ENCODE data around the gene PPP1R14C. TPM values are rescaled to one million over a fixed set of nuclear protein-coding genes. Genes with fewer than 3 reads are reported as not detected.

PPP1R14C gene
- total and polyA plus RNA-seq, 8 donors: 0.09 to 7.3 (median 0.74) TPM

DNA sequence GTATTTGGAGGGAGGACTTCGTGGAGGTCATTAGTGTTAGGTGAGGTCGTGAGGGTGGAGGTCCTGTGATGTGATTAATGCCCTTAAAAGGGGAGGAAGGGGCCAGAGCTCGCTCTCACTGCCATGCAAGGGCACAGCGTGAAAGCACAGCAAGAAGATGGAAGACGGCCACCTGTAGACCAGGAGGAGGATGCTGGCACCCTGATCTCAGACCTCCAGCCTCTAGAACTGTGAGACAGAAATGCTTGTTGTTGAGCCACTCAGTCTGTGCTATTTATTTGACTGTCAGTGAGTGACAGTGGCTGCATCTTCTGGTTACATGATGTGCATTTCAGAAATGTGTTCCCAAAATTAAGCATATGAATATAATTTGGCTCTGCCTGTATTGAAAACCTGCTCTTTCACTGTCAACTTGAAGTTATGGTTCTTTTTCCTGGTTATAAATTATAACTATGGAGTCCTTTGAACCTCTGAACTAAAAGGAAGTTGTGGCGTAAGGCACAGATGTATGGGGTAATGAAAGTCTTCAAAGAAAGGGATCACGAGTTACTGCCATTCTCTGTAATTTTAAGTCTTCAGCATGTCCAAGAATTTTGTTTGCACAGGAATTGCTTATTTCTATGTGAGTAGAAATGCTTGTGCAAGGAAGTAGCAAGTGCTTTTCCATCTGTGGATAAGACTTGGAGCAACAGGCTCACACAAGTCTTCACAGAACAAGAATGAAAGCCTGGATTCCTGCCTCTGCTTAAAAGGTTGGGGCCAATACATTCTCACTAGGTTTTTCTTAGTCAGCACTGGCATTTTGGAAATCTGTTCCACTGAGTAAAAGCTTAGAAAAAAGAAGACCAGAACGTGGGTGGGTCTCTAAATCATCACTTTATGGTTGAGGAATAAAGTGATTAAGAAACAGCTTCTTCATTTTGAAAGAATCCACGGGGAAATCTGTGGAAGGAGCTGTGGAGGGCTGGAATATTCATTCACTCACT lies 10.3 kb downstream of the PPP1R14C start:
- 52 to 58% methylated on average over 9 of the region's 9 CpGs for WGBS, 2 donors

GRCh38 chr6:150153905-150154492 lies 11.2 kb downstream of the PPP1R14C start:
- FAIRE-seq (no peak), DNase-seq (no peak), ATAC-seq (no peak)
- 48 to 53% methylated on average over 6 of the region's 6 CpGs for WGBS, 2 donors
- Histone ChIP-seq H3K4me1 (no peaks in the 10 kb centered on the region), H3K9me3 (no peaks in the 10 kb centered on the region), H3K4me3 (no peak overlapping the region), H3K27ac (no peak overlapping the region), H3K27me3 (peaks cover 0 to 12% (median 0%) of the 10 kb centered on the region in 4 donors), H3K36me3 (no peaks in the 10 kb centered on the region)
- intact Hi-C loops (cut with DNase I): no loop called here
- no peak for TF ChIP-seq CTCF (IDR thresholded peaks at IDR 0.05)

More for the DNA sequence above, 10.3 kb downstream of the PPP1R14C start:
- Histone ChIP-seq H3K4me1 (no peaks in the 10 kb centered on the region), H3K4me3 (no peak overlapping the region), H3K9me3 (no peaks in the 10 kb centered on the region), H3K36me3 (no peaks in the 10 kb centered on the region), H3K27ac (no peak overlapping the region), H3K27me3 (peaks cover 0 to 15% (median 0%) of the 10 kb centered on the region in 4 donors)
- no peak for TF ChIP-seq CTCF (IDR thresholded peaks at IDR 0.05)
- DNase-seq (no peak), FAIRE-seq (no peak), ATAC-seq (no peak)
- intact Hi-C loops (cut with DNase I): no loop called here

- intact Hi-C loops (cut with DNase I): no loop called here
- H3K27me3 ChIP-seq: peaks cover 0 to 5% (median 0%) of the 10 kb centered on the region in 4 donors
- no peaks in the 10 kb centered on the region for H3K9me3 ChIP-seq
- FAIRE-seq (no peak), DNase-seq (no peak), ATAC-seq (no peak)
- no peaks in the 10 kb centered on the region for H3K4me1 ChIP-seq
- H3K4me3 ChIP-seq: no peak overlapping the region
- TF ChIP-seq CTCF (IDR thresholded peaks at IDR 0.05): no peak
- no peak overlapping the region for H3K27ac ChIP-seq
- H3K36me3 ChIP-seq: no peaks in the 10 kb centered on the region
- WGBS, 2 donors: 65 to 93% methylated on average over 3 of the region's 3 CpGs
These were observed 13.6 kb downstream of the PPP1R14C start for GRCh38 chr6:150156460-150156859.

GRCh38 chr6:150157081-150157480 lies 14.2 kb downstream of the PPP1R14C start:
- H3K27ac ChIP-seq: no peak overlapping the region
- H3K27me3 ChIP-seq: peaks cover 0 to 4% (median 0%) of the 10 kb centered on the region in 4 donors
- ATAC-seq: no peak
- intact Hi-C loops (cut with DNase I): no loop called here
- 61 to 81% methylated on average over 1 of the region's 1 CpG for WGBS, 2 donors
- FAIRE-seq: no peak
- H3K4me3 ChIP-seq: no peak overlapping the region
- TF ChIP-seq CTCF (IDR thresholded peaks at IDR 0.05): no peak
- H3K9me3 ChIP-seq: no peaks in the 10 kb centered on the region
- H3K36me3 ChIP-seq: no peaks in the 10 kb centered on the region
- DNase-seq: no peak
- H3K4me1 ChIP-seq: no peaks in the 10 kb centered on the region
